DOHH2 (cell line): Measurements from ENCODE around the gene NIM1K.
"Not testable (repeated sequence)": the region's sequence is repeated elsewhere in the genome, so short reads cannot be mapped to it uniquely, and the experiment has no call there.

Experiments used
- EZH2phosphoT487 ChIP-seq: fragments of 200-600 bp; sonication (generic); IDR thresholded peaks from 2 replicates; pipeline ENCODE4 v1.6.1; 2017; ENCODE audit warnings: borderline replicate concordance, mild to moderate bottlenecking, antibody characterized with exemption, low read length, moderate library complexity, mixed read lengths
- TF ChIP-seq, protein P1 (sequence below): fragments of 200-600 bp; sonication (generic); IDR thresholded peaks from one replicate; pipeline ENCODE4 v1.5.1; 2014; ENCODE audit warnings: antibody characterized with exemption, mild to moderate bottlenecking, low read depth, low read length; ENCODE audit not compliant: poor library complexity, severe bottlenecking

- TF ChIP-seq, protein P1, sequence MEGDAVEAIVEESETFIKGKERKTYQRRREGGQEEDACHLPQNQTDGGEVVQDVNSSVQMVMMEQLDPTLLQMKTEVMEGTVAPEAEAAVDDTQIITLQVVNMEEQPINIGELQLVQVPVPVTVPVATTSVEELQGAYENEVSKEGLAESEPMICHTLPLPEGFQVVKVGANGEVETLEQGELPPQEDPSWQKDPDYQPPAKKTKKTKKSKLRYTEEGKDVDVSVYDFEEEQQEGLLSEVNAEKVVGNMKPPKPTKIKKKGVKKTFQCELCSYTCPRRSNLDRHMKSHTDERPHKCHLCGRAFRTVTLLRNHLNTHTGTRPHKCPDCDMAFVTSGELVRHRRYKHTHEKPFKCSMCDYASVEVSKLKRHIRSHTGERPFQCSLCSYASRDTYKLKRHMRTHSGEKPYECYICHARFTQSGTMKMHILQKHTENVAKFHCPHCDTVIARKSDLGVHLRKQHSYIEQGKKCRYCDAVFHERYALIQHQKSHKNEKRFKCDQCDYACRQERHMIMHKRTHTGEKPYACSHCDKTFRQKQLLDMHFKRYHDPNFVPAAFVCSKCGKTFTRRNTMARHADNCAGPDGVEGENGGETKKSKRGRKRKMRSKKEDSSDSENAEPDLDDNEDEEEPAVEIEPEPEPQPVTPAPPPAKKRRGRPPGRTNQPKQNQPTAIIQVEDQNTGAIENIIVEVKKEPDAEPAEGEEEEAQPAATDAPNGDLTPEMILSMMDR = not testable (repeated sequence)
- not testable (repeated sequence) for TF ChIP-seq EZH2phosphoT487
Observed at GRCh38 chr5:43325624-43326023, 133.6 kb downstream of the NIM1K start.
